H1 (cell line): ENCODE measurements around the gene MAPK11.

Source experiments
- CHD2 ChIP-seq: IDR thresholded peaks from 2 replicates; pipeline ENCODE4 v1.6.1; 2012; ENCODE audit warnings: low read length, improper control_type of control experiment
- RBBP5 ChIP-seq: IDR thresholded peaks from 2 replicates; pipeline ENCODE4 v1.7.1; 2012; ENCODE audit warnings: low read depth, mild to moderate bottlenecking, inconsistent platforms, low read length, moderate library complexity, borderline replicate concordance
- TBP ChIP-seq: IDR thresholded peaks from 2 replicates; pipeline ENCODE4 v1.6.1; 2011; ENCODE audit warnings: low read depth, low read length, improper control_type of control experiment
- TF ChIP-seq, protein P1 (sequence below), 3 experiments: IDR thresholded peaks; 1 replicate in 2 of 3; 2 replicates in 1 of 3; pipeline versions ENCODE4 v1.5.1 to v1.6.1; 2011; ENCODE audit warnings: low read length in 3 of 3, mild to moderate bottlenecking in 3 of 3, inconsistent platforms in 2 of 3, low read depth in 1 of 3, moderate library complexity in 1 of 3; ENCODE audit not compliant: insufficient read depth in 1 of 3; ENCODE audit errors: control extremely low read depth in 1 of 3

DNA sequence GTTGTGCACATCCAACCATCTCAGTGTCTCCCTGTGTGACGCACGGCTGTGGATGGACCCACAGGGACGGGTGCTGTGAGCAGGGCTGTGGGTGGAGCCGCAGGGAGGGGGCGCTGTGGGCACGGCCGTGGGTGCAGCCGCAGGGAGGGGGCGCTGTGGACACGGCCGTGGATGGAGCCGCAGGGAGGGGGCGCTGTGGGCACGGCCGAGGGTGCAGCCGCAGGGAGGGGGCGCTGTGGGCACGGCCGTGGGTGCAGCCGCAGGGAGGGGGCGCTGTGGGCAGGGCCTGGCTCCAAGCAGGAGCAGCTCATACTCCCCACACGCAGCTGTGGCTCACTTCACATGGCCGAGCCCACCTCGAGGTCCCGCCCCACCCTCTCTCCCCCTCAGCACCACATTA lies 6.0 kb upstream of the MAPK11 start:
- TF ChIP-seq, protein P1, sequence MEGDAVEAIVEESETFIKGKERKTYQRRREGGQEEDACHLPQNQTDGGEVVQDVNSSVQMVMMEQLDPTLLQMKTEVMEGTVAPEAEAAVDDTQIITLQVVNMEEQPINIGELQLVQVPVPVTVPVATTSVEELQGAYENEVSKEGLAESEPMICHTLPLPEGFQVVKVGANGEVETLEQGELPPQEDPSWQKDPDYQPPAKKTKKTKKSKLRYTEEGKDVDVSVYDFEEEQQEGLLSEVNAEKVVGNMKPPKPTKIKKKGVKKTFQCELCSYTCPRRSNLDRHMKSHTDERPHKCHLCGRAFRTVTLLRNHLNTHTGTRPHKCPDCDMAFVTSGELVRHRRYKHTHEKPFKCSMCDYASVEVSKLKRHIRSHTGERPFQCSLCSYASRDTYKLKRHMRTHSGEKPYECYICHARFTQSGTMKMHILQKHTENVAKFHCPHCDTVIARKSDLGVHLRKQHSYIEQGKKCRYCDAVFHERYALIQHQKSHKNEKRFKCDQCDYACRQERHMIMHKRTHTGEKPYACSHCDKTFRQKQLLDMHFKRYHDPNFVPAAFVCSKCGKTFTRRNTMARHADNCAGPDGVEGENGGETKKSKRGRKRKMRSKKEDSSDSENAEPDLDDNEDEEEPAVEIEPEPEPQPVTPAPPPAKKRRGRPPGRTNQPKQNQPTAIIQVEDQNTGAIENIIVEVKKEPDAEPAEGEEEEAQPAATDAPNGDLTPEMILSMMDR (IDR thresholded peaks at IDR 0.05; ENCODE audit: control extremely low read depth in 1 of 3, insufficient read depth in 1 of 3, low read depth in 1 of 3, low read length in 3 of 3) = peak; percentile 79 to 99 (median 91)
- TF ChIP-seq CHD2 (no peak), RBBP5 (no peak), TBP (no peak)
